SJSA1 (cell line): ENCODE results near the gene NAA10. TPM values are rescaled to one million over a fixed set of nuclear protein-coding genes. Genes with fewer than 3 reads are reported as not detected.

ENCODE experiments used
- DNase-seq, 2 experiments: peaks; one replicate each; pipeline ENCODE4 v3.0.0-alpha.2; 2015 to 2020; ENCODE audit warnings: low spot score in 2 of 2, low read depth in 1 of 2
- H3K27ac ChIP-seq: fragments of 250-450 bp; sonication (Bioruptor Pico); 2 replicates; pipeline ENCODE4 v1.5.1; 2020; ENCODE audit warnings: mild to moderate bottlenecking, moderate library complexity
- H3K27me3 ChIP-seq: fragments of 250-450 bp; sonication (Bioruptor Pico); replicated peaks from 2 replicates; pipeline ENCODE4 v1.5.1; 2020; ENCODE audit warnings: mild to moderate bottlenecking, moderate library complexity
- H3K36me3 ChIP-seq: fragments of 250-450 bp; sonication (Bioruptor Pico); 2 replicates; pipeline ENCODE4 v1.5.1; 2020; ENCODE audit warnings: mild to moderate bottlenecking
- H3K4me1 ChIP-seq: fragments of 250-450 bp; sonication (Bioruptor Pico); replicated peaks from 2 replicates; pipeline ENCODE4 v1.6.1; 2021; ENCODE audit warnings: mild to moderate bottlenecking
- H3K4me3 ChIP-seq: fragments of 250-450 bp; sonication (Bioruptor Pico); 2 replicates; pipeline ENCODE4 v1.5.1; 2020; ENCODE audit warnings: mild to moderate bottlenecking
- H3K9me3 ChIP-seq: fragments of 250-450 bp; sonication (Bioruptor Pico); replicated peaks from 2 replicates; pipeline ENCODE4 v1.5.1; 2020; ENCODE audit warnings: mild to moderate bottlenecking
- total RNA-seq: library from RNA; depleted of rRNA; stranded (reverse); fragments of >200 nt; shearing (Covaris generic); gene quantifications from 2 replicates; pipeline ENCODE4 v1.2.3, GENCODE V29; 2014

The NAA10 gene
- total RNA-seq, 1 experiment from 2014 or later, result 155 TPM

DNA sequence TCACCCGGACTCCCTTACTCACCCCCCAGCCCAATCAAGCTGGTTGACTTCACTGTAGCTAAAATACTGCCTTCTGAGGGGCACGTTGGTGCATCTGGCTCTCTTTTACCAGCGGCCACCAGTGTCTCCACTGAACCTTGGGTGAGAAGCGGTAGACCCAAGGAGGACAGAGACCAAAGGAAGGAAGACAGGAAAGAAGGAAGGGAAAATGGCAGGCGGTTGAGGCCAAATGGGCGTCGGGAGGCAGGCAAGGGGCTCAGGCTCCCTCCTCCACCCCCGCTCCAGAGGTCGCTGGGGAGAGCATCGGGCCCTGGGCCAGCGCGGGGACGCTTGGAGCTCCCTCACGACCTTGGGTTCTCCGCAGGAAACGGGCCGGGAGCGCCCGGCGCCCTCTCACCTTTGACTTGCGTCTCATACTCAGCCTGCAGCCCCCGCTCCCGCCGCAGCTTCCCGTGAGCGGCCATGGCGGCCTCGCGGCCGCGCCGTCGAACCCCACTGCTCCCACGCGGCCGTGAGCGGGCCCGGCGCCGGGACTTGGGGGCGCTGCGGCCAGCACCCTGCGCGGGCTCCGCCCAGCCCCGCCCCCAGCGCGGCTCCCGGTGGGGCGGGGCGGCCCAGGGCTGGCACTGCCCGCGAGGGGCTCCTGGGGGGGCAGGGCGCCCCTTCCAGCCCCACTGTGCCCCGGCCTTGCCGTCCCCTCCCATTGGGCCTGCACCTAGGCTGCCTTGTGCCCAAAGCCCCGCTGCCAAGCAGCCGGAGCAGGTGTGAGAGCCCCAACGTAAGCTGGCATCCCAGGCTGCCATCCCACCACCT is 8.9 kb downstream of the NAA10 start, which contains the start of gene ARHGAP4:
Gene ARHGAP4 (minus strand): TSS at position 526 of the 813 bp plus-strand sequence. CDS start 62 bp downstream, at position 464.
- Histone ChIP-seq H3K9me3 (no peaks in the 10 kb centered on the region), H3K4me1 (peaks cover 12% of the 10 kb centered on the region), H3K27me3 (no peaks in the 10 kb centered on the region), H3K4me3 (no peak within 1 kb of the TSS), H3K36me3 (peaks cover 14% of the 10 kb centered on the region), H3K27ac (no peak within 1 kb of the TSS)
- DNase-seq, result no peak

DNA sequence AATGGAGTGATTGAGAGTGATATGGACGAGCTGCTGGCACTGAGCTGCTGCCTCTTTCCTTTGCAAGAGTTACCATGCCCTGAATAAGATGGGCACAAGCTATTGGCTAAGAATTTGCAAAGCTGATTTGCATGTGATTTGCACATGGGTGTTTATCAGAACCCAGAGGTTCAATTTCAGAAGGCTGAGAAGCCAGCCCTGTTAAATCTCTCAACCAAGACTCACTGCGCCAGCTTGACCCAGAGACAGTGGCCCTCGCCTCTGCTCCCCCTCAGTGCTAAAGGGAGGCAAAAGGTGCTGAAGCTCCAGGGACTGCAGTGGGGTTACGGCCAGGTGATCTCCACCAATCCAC is 9.5 kb downstream of the NAA10 start:
- Histone ChIP-seq H3K4me1 (peaks cover 12% of the 10 kb centered on the region), H3K9me3 (no peaks in the 10 kb centered on the region), H3K36me3 (peaks cover 8% of the 10 kb centered on the region), H3K4me3 (no peak overlapping the region), H3K27me3 (no peaks in the 10 kb centered on the region), H3K27ac (no peak overlapping the region)
- DNase-seq, result no peak

DNA sequence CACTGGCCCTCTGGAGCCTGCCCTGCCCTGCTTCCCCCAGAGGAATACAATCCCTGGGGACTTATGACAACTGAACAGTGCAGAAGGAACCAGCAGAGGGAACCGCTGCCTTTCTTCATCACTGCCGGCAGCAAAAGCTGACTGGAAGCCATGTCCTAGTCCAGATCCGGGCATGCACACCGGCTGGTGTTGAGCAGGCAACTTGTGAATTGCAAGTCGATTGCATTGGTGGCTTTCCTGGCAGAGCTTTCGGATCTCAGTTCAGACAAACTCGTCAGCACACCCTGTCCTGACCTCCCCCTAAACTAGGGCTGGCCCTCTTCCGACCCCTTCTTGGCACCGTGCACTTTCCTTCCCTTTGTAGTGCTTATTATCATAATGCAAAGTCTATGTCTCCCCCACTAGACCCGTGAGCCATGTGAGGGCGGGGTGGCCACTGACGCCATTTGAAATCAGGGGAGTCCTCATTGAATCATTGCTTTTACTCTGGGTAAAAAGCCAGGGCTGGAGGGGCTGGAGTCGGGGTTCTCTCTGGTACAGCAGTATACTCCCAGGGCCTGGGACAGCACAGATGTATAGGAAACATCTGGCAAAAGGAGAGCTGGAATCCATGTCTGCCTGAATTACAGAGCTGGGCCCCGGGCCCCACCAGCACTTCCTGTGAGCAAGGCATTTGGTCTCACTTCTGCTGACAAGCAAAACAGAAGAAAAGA is 10.5 kb downstream of the NAA10 start:
- H3K4me3 ChIP-seq, result no peak overlapping the region
- H3K9me3 ChIP-seq, result no peaks in the 10 kb centered on the region
- H3K4me1 ChIP-seq, result peaks cover 12% of the 10 kb centered on the region
- DNase-seq, result no peak
- H3K27ac ChIP-seq, result no peak overlapping the region
- peaks cover 3% of the 10 kb centered on the region for H3K36me3 ChIP-seq
- H3K27me3 ChIP-seq, result no peaks in the 10 kb centered on the region

DNA sequence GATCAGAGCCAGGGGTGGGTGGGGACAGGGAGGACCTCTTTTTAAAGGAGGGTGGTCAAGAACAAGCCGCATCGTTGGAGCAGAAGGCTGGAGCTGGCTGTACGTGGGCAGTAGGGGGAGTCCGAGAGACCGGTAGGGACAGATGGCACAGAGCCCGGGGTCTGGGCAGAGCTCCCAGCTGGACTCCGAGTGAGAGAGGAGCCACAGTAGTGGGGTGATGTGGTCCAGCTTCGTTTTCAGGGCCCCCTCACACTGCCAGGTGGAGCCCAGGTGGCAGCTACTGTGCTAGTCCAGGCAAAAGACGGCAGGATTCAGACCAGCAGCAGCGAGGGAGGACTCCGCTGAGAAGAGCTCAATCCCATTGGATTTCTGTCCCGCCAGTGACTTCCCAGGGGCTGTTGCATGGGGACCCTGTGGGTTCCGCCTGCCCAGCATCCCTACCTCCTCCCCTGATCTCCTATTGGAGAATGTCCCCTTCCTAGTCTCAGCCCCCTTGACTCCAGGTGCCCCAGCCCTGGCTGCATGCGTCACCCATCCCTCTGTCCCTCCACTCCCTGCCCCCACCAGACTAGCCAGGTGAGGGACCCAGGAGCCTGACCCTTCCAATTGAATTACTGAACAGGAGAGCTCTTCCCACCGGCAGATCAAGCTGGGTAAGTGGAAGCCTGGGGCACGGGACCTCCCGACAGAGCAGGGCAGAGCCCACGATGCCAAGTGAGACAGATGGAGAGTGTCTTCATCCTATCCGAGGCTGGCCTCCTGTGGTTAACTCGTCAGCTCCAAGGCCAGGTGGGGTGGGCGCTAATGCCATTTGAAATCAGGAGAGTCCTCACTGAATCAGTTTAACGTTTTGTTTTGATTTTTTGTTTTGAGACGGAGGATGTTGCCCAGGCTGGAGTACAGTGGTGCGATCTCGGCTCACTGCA is 11.6 kb downstream of the NAA10 start:
- H3K9me3 ChIP-seq, result no peaks in the 10 kb centered on the region
- peak; percentile 11 to 62 for DNase-seq
- no peaks in the 10 kb centered on the region for H3K36me3 ChIP-seq
- H3K27ac ChIP-seq, result no peak overlapping the region
- no peaks in the 10 kb centered on the region for H3K27me3 ChIP-seq
- peaks cover 12% of the 10 kb centered on the region for H3K4me1 ChIP-seq
- H3K4me3 ChIP-seq, result no peak overlapping the region

DNA sequence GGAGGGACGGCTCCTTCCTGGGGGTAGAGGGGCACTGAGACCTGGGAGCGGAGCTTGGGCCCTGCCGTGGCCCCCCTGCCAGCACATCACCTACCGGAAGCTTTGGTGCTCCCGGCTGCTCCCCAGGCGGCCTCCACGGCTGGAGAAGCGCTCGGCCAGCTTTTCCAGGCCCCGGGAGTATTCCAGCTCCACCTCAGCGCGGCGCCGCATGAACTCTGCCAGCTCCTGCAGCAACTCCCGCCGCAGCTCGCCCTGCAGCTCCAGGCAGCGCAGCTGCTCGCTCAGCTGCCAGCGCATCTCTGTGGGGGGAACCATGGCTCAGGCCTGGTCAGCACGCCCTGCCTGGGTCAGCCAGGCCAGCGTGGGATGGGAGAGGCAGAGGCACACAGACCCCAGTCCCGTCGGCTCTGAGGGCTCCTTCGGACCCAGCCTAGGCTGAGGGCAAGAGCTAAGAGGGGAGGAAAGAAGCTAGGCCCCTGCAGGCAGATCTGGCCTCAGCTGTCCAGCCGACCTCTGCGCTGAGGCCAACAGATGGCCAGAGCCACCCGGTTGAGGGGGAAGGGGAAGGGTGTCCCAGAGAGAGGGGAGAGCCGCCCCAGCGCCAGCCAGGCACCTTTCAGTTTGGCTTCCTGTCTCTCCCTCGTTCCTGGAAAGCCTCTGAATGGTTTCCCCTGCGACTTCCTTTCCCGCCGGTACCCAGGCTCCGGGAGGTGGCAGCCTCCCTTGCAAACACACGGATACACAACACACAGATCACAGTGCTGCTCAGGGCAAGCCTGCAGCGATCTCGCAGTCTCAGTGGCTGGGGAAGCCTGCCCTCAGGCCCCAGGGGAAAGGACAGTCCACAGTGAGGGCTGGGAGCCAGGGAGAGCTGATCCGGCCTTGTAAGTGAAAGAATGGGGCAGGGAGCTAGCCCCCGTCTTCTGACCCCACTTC is 13.1 kb downstream of the NAA10 start:
- Histone ChIP-seq H3K9me3 (no peaks in the 10 kb centered on the region), H3K4me1 (peaks cover under 1% of the 10 kb centered on the region), H3K27ac (no peak overlapping the region), H3K4me3 (no peak overlapping the region), H3K36me3 (no peaks in the 10 kb centered on the region), H3K27me3 (no peaks in the 10 kb centered on the region)
- no peak for DNase-seq

DNA sequence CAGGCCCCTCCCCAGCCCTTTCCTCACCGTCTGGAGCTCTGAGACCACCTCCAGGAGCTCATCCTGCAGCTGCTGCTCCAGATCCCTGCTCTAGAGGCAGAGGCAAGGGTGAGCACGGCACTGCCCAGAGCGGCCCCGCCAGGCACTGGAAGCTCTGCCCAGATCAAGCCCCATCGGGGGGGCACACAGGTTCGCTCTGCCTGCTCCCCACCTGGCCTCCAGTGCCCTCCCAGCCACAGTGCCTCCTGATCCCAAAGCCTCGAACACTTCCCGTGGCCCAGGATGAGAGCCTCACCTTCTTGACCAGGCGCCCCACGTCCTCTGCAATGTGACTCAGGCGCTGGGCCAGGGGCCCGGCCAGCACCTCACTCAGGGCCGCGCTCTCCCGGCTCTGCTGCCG is 13.8 kb downstream of the NAA10 start:
- Histone ChIP-seq H3K27ac (no peak overlapping the region), H3K4me3 (no peak overlapping the region), H3K9me3 (no peaks in the 10 kb centered on the region), H3K4me1 (no peaks in the 10 kb centered on the region), H3K27me3 (no peaks in the 10 kb centered on the region), H3K36me3 (no peaks in the 10 kb centered on the region)
- no peak for DNase-seq

DNA sequence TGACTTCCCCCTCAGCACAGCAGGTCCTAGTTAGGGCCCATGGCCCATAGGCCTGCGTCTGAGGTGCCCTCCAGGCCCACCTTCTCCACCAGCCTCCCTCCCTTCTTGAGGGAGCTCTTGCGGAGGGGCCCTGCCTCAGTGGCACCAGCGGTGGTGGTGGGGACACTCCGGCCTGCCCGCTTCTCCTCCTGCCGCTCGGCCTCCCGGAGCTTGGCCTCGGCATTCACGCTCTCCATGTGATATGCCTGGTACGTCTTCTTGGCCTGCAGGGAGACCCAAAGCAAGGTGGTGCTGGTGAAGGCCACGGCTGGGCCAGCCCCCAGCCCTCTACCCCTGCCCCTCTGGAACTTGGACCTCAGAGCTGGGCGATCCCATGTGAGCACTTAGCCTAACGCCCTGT is 14.3 kb downstream of the NAA10 start:
- Histone ChIP-seq H3K27ac (no peak overlapping the region), H3K4me1 (no peaks in the 10 kb centered on the region), H3K9me3 (no peaks in the 10 kb centered on the region), H3K4me3 (no peak overlapping the region), H3K36me3 (no peaks in the 10 kb centered on the region), H3K27me3 (no peaks in the 10 kb centered on the region)
- DNase-seq, result no peak

DNA sequence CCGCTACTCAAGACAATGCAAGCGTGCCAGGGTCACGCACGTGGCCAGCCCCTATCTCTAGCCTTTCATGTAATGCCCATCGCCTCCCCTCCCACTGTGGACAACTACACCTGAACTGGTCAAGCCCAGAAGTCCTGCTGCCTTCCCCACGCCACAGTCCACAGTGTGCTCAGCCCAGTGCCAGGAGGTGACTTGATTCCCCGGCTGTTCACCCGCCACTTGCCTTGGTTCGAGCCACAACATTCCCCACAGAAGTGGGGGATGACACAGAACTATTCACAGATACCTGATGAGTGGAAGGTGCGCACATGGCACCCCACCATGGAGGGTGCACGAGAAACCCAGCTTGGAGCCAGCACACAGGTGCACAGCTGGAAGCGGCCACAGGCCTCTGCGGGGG is 15.6 kb downstream of the NAA10 start:
- H3K4me3 ChIP-seq, result no peak overlapping the region
- no peaks in the 10 kb centered on the region for H3K9me3 ChIP-seq
- no peaks in the 10 kb centered on the region for H3K27me3 ChIP-seq
- no peak overlapping the region for H3K27ac ChIP-seq
- no peaks in the 10 kb centered on the region for H3K36me3 ChIP-seq
- H3K4me1 ChIP-seq, result no peaks in the 10 kb centered on the region
- no peak for DNase-seq

DNA sequence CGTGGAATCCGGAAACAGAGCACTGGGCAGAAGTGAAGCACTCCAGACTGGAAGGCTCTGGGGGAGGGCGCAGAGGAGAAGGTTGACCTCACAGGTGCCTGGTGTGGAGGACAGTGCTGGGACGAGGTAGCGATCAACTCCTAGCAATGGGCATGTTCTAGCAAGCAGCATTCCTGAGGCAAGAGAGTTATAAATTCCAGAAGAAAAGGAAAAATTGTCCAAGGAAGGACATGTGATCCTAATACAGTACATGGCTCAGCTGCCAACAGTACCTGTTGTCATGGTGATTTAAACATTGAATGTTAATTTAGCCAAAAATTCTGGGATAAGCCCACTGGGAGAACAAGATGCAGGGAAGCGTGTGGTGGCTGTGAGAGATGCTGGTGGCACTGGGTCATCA is 17.0 kb downstream of the NAA10 start:
- no peak overlapping the region for H3K27ac ChIP-seq
- no peaks in the 10 kb centered on the region for H3K9me3 ChIP-seq
- no peaks in the 10 kb centered on the region for H3K36me3 ChIP-seq
- DNase-seq, result no peak
- H3K4me3 ChIP-seq, result no peak overlapping the region
- H3K27me3 ChIP-seq, result no peaks in the 10 kb centered on the region
- no peaks in the 10 kb centered on the region for H3K4me1 ChIP-seq

DNA sequence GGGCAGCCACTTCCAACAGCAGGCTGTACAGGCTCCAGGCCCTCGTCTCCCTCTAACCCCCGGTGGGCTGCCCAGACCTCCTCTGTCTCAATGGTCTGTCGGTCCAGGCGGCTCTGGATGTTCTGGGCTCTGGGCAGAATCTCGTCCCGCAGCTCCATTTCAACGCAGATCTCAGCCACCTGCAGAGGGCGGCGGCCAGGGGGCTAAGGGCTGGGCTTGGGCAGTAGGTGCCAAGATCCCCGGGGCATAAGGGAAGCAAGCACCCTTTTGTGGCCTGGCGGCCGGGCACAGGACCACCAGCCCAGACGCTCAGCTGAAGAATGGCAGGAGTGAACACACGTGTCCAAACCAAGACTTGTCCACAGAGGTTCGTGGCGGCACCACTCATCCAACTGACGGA is 21.1 kb downstream of the NAA10 start:
- no peaks in the 10 kb centered on the region for H3K4me1 ChIP-seq
- H3K9me3 ChIP-seq, result no peaks in the 10 kb centered on the region
- DNase-seq, result no peak
- no peak overlapping the region for H3K4me3 ChIP-seq
- no peaks in the 10 kb centered on the region for H3K27me3 ChIP-seq
- H3K27ac ChIP-seq, result no peak overlapping the region
- no peaks in the 10 kb centered on the region for H3K36me3 ChIP-seq

DNA sequence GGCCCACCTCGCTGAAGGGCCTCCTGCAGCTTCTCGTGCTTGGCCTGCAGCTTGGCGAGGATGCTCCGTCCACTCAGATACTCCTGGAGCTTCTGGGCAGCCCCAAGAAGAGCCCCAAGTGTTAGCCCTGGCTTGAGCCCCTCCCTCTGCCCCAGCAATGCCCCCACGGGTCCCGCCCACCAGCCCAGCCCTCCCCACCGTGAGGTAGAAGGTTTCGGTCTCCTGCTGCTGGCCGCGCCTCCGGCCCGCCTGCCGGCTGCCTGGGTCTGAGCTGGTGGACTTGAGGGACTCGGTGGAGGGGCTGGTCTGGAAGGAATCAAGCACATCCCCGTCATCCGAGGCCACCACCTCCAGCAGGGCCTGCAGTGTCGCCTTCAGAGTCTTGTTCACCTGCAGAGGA is 21.6 kb downstream of the NAA10 start:
- H3K4me3 ChIP-seq, result no peak overlapping the region
- H3K27me3 ChIP-seq, result no peaks in the 10 kb centered on the region
- no peaks in the 10 kb centered on the region for H3K4me1 ChIP-seq
- H3K27ac ChIP-seq, result no peak overlapping the region
- H3K36me3 ChIP-seq, result no peaks in the 10 kb centered on the region
- DNase-seq, result no peak
- no peaks in the 10 kb centered on the region for H3K9me3 ChIP-seq

DNA sequence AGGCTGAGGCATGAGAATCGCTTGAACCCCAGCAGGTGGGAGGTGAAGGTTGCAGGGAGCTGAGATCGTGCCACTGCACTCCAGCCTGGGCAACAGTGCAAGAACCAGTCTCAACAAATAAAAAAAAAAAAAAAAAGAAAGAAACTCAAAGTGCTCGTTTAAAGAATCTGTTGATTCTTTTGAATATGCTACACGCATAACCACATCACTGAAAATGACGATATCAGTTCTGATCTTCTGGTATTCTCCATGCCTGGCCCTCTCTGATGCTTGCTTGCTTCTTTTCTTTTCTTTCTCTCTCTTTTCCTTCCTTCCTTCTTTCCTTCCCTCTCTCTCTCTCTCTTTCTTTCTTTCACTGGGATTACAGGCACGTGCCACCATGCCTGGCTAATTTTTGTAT is 23.0 kb downstream of the NAA10 start:
- no peak overlapping the region for H3K27ac ChIP-seq
- H3K36me3 ChIP-seq, result no peaks in the 10 kb centered on the region
- H3K27me3 ChIP-seq, result no peaks in the 10 kb centered on the region
- H3K9me3 ChIP-seq, result no peaks in the 10 kb centered on the region
- no peak overlapping the region for H3K4me3 ChIP-seq
- DNase-seq, result no peak
- no peaks in the 10 kb centered on the region for H3K4me1 ChIP-seq

DNA sequence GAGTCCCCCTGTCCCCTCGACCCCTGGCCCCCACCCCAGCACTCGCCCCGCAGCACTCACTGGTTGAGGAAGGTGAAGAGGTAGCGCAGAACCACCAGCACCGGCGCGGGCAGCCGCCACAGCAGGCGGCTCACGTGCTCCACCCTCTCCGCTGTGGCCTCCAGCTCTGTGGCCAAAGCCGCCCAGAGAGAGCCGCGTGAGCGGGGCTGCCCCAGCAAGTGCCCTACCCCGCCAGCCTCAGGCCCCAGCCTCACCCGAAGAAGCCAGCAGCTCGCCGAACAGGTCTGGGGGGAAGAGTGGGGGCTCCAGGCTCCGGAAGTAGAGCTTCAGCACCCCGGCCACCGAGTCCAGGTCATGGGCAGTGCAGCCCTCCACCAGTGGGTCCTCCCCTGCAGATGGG is 24.4 kb downstream of the NAA10 start:
- no peak for DNase-seq
- H3K9me3 ChIP-seq, result no peaks in the 10 kb centered on the region
- no peaks in the 10 kb centered on the region for H3K4me1 ChIP-seq
- no peak overlapping the region for H3K4me3 ChIP-seq
- H3K27ac ChIP-seq, result no peak overlapping the region
- no peaks in the 10 kb centered on the region for H3K27me3 ChIP-seq
- no peaks in the 10 kb centered on the region for H3K36me3 ChIP-seq
